Measurements from ENCODE around the gene ADCY4.

Gene ADCY4

DNA sequence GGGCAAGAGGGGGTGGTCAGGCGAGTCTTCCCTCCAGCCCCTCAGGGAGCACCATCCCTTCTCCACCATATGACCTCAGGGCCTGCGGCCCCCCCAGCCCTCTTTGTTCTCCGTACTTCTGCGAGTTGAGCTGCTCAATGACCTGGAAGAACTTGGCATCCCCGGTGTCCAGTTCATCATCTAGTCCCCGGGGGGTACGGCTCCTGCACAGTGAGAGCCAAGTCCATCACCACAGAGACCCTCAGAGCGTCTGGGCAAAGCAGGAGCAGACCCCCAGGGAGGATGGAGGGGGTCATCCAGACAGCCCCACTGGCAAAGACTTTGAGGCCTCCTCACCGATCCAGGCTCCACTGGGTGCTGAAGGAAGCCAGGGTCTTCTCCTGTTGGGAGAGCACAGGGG lies 8.9 kb downstream of the ADCY4 start:
- no peak for DNase-seq (ENCODE audit: low spot score)
- no peaks in the 10 kb centered on the region for H3K27me3 ChIP-seq (ENCODE audit: insufficient read depth, poor library complexity, severe bottlenecking)
- H3K4me1 ChIP-seq (ENCODE audit: insufficient read depth, poor library complexity, severe bottlenecking), result no peaks in the 10 kb centered on the region
- H3K27ac ChIP-seq (ENCODE audit: poor library complexity, severe bottlenecking), result no peak overlapping the region
- H3K36me3 ChIP-seq (ENCODE audit: low read depth), result no peaks in the 10 kb centered on the region
- ATAC-seq (ENCODE audit: low read depth), result no peak
- H3K4me3 ChIP-seq (ENCODE audit: severe bottlenecking), result no peak overlapping the region
- TF ChIP-seq CTCF (IDR thresholded peaks at IDR 0.05; ENCODE audit: poor library complexity, severe bottlenecking), result no peak
- no peaks in the 10 kb centered on the region for H3K9me3 ChIP-seq (ENCODE audit: severe bottlenecking)

GRCh38 chr14:24325041-24325530 lies 9.8 kb downstream of the ADCY4 start:
- Histone ChIP-seq H3K4me3 (ENCODE audit: severe bottlenecking) (no peak overlapping the region), H3K9me3 (ENCODE audit: severe bottlenecking) (no peaks in the 10 kb centered on the region)

GRCh38 chr14:24324024-24324423 lies 10.8 kb downstream of the ADCY4 start:
- H3K27ac ChIP-seq (ENCODE audit: poor library complexity, severe bottlenecking), result no peak overlapping the region
- ATAC-seq (ENCODE audit: low read depth), result 0 out of 3 replicates have a peak, but pooled peaks have one; percentile 26

More at GRCh38 chr14:24325041-24325530, 9.8 kb downstream of the ADCY4 start:
- ATAC-seq (ENCODE audit: low read depth) (no peak), DNase-seq (ENCODE audit: low spot score) (no peak)
- no peak for TF ChIP-seq CTCF (IDR thresholded peaks at IDR 0.05; ENCODE audit: poor library complexity, severe bottlenecking)
- H3K4me1 ChIP-seq (ENCODE audit: insufficient read depth, poor library complexity, severe bottlenecking), result no peaks in the 10 kb centered on the region
- H3K27me3 ChIP-seq (ENCODE audit: insufficient read depth, poor library complexity, severe bottlenecking), result no peaks in the 10 kb centered on the region
- H3K36me3 ChIP-seq (ENCODE audit: low read depth), result no peaks in the 10 kb centered on the region
- no peak overlapping the region for H3K27ac ChIP-seq (ENCODE audit: poor library complexity, severe bottlenecking)

GRCh38 chr14:24323341-24323740 lies 11.5 kb downstream of the ADCY4 start:
- Histone ChIP-seq H3K36me3 (ENCODE audit: low read depth) (no peaks in the 10 kb centered on the region), H3K27me3 (ENCODE audit: insufficient read depth, poor library complexity, severe bottlenecking) (no peaks in the 10 kb centered on the region), H3K9me3 (ENCODE audit: severe bottlenecking) (no peaks in the 10 kb centered on the region), H3K4me1 (ENCODE audit: insufficient read depth, poor library complexity, severe bottlenecking) (no peaks in the 10 kb centered on the region), H3K4me3 (ENCODE audit: severe bottlenecking) (no peak overlapping the region), H3K27ac (ENCODE audit: poor library complexity, severe bottlenecking) (no peak overlapping the region)
- DNase-seq (ENCODE audit: low spot score) (no peak), ATAC-seq (ENCODE audit: low read depth) (no peak)
- no peak for TF ChIP-seq CTCF (IDR thresholded peaks at IDR 0.05; ENCODE audit: poor library complexity, severe bottlenecking)

More at GRCh38 chr14:24324024-24324423, 10.8 kb downstream of the ADCY4 start:
- Histone ChIP-seq H3K36me3 (ENCODE audit: low read depth) (no peaks in the 10 kb centered on the region), H3K4me3 (ENCODE audit: severe bottlenecking) (no peak overlapping the region), H3K9me3 (ENCODE audit: severe bottlenecking) (no peaks in the 10 kb centered on the region), H3K4me1 (ENCODE audit: insufficient read depth, poor library complexity, severe bottlenecking) (no peaks in the 10 kb centered on the region), H3K27me3 (ENCODE audit: insufficient read depth, poor library complexity, severe bottlenecking) (no peaks in the 10 kb centered on the region)
- no peak for TF ChIP-seq CTCF (IDR thresholded peaks at IDR 0.05; ENCODE audit: poor library complexity, severe bottlenecking)
- DNase-seq (ENCODE audit: low spot score), result no peak

DNA sequence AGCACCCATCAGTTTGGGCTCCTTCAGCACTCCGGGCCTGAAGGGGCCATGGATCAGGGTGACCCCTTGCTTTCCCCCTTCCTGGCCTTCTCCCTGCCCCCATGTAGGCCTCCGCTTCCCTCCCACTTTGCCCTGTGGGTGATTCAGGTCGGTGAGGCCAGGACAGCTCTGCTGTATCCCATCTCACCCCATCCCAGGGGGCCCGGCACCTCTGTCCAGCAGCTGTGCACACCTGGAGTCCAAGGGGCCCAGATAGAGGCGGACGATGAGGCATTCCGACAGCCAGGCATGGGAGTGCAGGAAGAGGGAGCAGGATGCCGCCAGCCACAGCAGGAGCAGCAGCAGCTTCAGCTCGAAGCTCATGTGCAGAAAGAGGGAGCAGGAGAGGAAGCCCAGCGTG lies 12.2 kb downstream of the ADCY4 start:
- no peaks in the 10 kb centered on the region for H3K9me3 ChIP-seq (ENCODE audit: severe bottlenecking)
- no peak overlapping the region for H3K4me3 ChIP-seq (ENCODE audit: severe bottlenecking)
- TF ChIP-seq CTCF (IDR thresholded peaks at IDR 0.05; ENCODE audit: poor library complexity, severe bottlenecking), result no peak
- H3K36me3 ChIP-seq (ENCODE audit: low read depth), result no peaks in the 10 kb centered on the region
- no peak for ATAC-seq (ENCODE audit: low read depth)
- H3K4me1 ChIP-seq (ENCODE audit: insufficient read depth, poor library complexity, severe bottlenecking), result peaks cover under 1% of the 10 kb centered on the region
- no peaks in the 10 kb centered on the region for H3K27me3 ChIP-seq (ENCODE audit: insufficient read depth, poor library complexity, severe bottlenecking)
- H3K27ac ChIP-seq (ENCODE audit: poor library complexity, severe bottlenecking), result no peak overlapping the region
- DNase-seq (ENCODE audit: low spot score), result no peak
